Neural cell (in vitro differentiated cells): Measurements from ENCODE around the gene ATN1. TPM values are rescaled to one million over a fixed set of nuclear protein-coding genes. Genes with fewer than 3 reads are reported as not detected.

Experiments used
- H2AFZ ChIP-seq: fragments of 200-600, 300-800 bp; sonication (generic), shearing (Covaris generic); 2 replicates; pipeline ENCODE4 v1.6.0; 2014; ENCODE audit warnings: low read depth, mild to moderate bottlenecking, antibody characterized with exemption, low read length, moderate library complexity
- H3F3A ChIP-seq: fragments of 200-600 bp; shearing (Covaris generic); 2 replicates; pipeline ENCODE4 v1.6.1; 2016; ENCODE audit warnings: mild to moderate bottlenecking, moderate library complexity, mixed read lengths, antibody characterized with exemption, low read length; ENCODE audit not compliant: insufficient read depth, poor library complexity, severe bottlenecking
- H3K27ac ChIP-seq: fragments of 200-600, 300-800 bp; sonication (generic), shearing (Covaris generic); 2 replicates; pipeline ENCODE4 v1.5.1; 2014; ENCODE audit warnings: mild to moderate bottlenecking, low read length, moderate library complexity
- H3K27me3 ChIP-seq: fragments of 300-800, 200-600 bp; sonication (generic), shearing (Covaris generic); 2 replicates; pipeline ENCODE4 v1.6.0; 2014; ENCODE audit warnings: mild to moderate bottlenecking, low read depth, low read length, moderate library complexity; ENCODE audit not compliant: insufficient read depth
- H3K36me3 ChIP-seq: fragments of 300-800, 200-600 bp; sonication (generic), shearing (Covaris generic); 2 replicates; pipeline ENCODE4 v1.5.1; 2014; ENCODE audit warnings: mild to moderate bottlenecking, antibody characterized with exemption, low read length, moderate library complexity; ENCODE audit not compliant: insufficient read depth
- H3K4me2 ChIP-seq: fragments of 300-800, 200-600 bp; sonication (generic), shearing (Covaris generic); 2 replicates; pipeline ENCODE4 v1.6.0; 2014; ENCODE audit warnings: mild to moderate bottlenecking, low read length
- H3K4me3 ChIP-seq: fragments of 300-800, 200-600 bp; sonication (generic), shearing (Covaris generic); 2 replicates; pipeline ENCODE4 v1.5.1; 2014; ENCODE audit warnings: mild to moderate bottlenecking, low read length, moderate library complexity
- H3K79me2 ChIP-seq: fragments of 200-600 bp; shearing (Covaris generic); replicated peaks from 2 replicates; pipeline ENCODE4 v1.6.0; 2014; ENCODE audit warnings: mild to moderate bottlenecking, low read length, moderate library complexity; ENCODE audit not compliant: insufficient read depth
- H3K9ac ChIP-seq: fragments of 300-800, 200-600 bp; sonication (generic), shearing (Covaris generic); 2 replicates; pipeline ENCODE4 v1.6.1; 2016; ENCODE audit warnings: mild to moderate bottlenecking, low read length, mixed read lengths
- H3K9me2 ChIP-seq: fragments of 200-600 bp; shearing (Covaris generic); 2 replicates; pipeline ENCODE4 v1.6.1; 2016; ENCODE audit warnings: mild to moderate bottlenecking, low read length, mixed read lengths; ENCODE audit not compliant: insufficient read depth
- H3K9me3 ChIP-seq: fragments of 200-600, 300-800 bp; sonication (generic), shearing (Covaris generic); 2 replicates; pipeline ENCODE4 v1.6.1; 2016; ENCODE audit warnings: mild to moderate bottlenecking, mixed run types, low read length, moderate library complexity, mixed read lengths
- H4K20me1 ChIP-seq: fragments of 200-600 bp; shearing (Covaris generic); 2 replicates; pipeline ENCODE4 v1.6.1; 2016; ENCODE audit warnings: mild to moderate bottlenecking, mixed run types; ENCODE audit not compliant: insufficient read depth
- EP300 ChIP-seq: fragments of 450-650 bp; conservative IDR thresholded peaks from 2 replicates; pipeline ENCODE4 v1.6.1; 2014; ENCODE audit warnings: antibody characterized with exemption, mild to moderate bottlenecking, moderate library complexity; ENCODE audit not compliant: poor library complexity, severe bottlenecking
- EZH2 ChIP-seq: fragments of 200-600, 300-800 bp; shearing (Covaris generic), sonication (generic); IDR thresholded peaks from 2 replicates; pipeline ENCODE4 v1.6.1; 2014; ENCODE audit warnings: antibody characterized with exemption, low read length, borderline replicate concordance, mild to moderate bottlenecking; ENCODE audit not compliant: insufficient read depth, poor library complexity, severe bottlenecking
- MXI1 ChIP-seq: fragments of 450-650 bp; conservative IDR thresholded peaks from 2 replicates; pipeline ENCODE4 v1.6.1; 2014; ENCODE audit warnings: antibody characterized with exemption, mild to moderate bottlenecking; ENCODE audit not compliant: poor library complexity, severe bottlenecking
- POLR2AphosphoS5 ChIP-seq: IDR thresholded peaks from 2 replicates; pipeline ENCODE4 v1.6.1; 2012
- RAD21 ChIP-seq: fragments of 450-650 bp; conservative IDR thresholded peaks from 2 replicates; pipeline ENCODE4 v1.6.1; 2014; ENCODE audit warnings: antibody characterized with exemption, mild to moderate bottlenecking, moderate library complexity
- SMC3 ChIP-seq: fragments of 450-650 bp; conservative IDR thresholded peaks from 2 replicates; pipeline ENCODE4 v1.6.1; 2014; ENCODE audit warnings: antibody characterized with exemption, mild to moderate bottlenecking, moderate library complexity; ENCODE audit not compliant: poor library complexity
- TAF1 ChIP-seq: IDR thresholded peaks from 2 replicates; pipeline ENCODE4 v1.6.1; 2012; ENCODE audit warnings: low read depth
- polyA plus RNA-seq: library from polyadenylated mRNA; depleted of rRNA; stranded (reverse); fragments of >200 nt; gene quantifications from 2 replicates; pipeline ENCODE4 v1.2.3, GENCODE V29; 2014
- TF ChIP-seq, protein P1 (sequence below): fragments of 450-650 bp; IDR thresholded peaks from 2 replicates; pipeline ENCODE4 v1.5.1; 2014; ENCODE audit warnings: antibody characterized with exemption, mild to moderate bottlenecking, moderate library complexity; ENCODE audit not compliant: poor library complexity, severe bottlenecking
- TF ChIP-seq, protein P2 (sequence below): IDR thresholded peaks from 2 replicates; pipeline ENCODE4 v1.6.1; 2012; ENCODE audit warnings: borderline replicate concordance

Gene ATN1
- polyA plus RNA-seq, 1 donor from 2014 or later: 9.2 TPM

DNA sequence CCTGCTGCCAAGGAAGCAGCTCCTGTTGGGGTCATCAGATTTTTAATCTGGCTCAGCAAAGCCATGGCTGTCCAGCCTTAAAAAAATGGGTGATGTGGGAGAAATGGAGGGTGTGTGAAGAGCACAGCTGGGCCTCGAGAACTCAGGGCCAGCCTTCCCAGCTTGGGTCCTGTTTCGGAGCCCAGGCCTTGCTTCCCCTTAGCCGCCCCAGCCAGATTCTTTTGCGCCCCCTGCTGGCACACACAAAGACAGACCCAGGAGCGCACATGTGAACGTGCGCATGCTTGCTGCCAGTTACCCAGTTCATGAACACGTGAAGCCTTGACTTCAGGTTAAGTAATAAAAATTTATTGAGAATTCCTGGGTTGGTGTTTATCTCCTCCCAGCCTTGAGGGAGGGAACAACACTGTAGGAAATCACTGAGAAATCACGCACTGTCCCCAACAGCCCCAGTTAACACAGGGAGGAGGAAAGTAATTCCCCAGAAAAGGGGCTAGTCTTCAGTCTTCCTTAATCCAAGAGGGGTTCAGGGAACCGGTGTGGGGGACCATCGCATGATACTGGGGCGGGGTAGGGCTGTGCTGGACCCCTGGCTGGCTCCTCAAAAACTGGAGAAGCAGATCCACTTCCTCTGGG lies 37.4 kb downstream of the ATN1 start:
- TF ChIP-seq MXI1 (peak; percentile 84), SMC3 (peak; percentile 90), POLR2AphosphoS5 (no peak), EZH2 (no peak), RAD21 (peak; percentile 71)
- TF ChIP-seq, protein P1, sequence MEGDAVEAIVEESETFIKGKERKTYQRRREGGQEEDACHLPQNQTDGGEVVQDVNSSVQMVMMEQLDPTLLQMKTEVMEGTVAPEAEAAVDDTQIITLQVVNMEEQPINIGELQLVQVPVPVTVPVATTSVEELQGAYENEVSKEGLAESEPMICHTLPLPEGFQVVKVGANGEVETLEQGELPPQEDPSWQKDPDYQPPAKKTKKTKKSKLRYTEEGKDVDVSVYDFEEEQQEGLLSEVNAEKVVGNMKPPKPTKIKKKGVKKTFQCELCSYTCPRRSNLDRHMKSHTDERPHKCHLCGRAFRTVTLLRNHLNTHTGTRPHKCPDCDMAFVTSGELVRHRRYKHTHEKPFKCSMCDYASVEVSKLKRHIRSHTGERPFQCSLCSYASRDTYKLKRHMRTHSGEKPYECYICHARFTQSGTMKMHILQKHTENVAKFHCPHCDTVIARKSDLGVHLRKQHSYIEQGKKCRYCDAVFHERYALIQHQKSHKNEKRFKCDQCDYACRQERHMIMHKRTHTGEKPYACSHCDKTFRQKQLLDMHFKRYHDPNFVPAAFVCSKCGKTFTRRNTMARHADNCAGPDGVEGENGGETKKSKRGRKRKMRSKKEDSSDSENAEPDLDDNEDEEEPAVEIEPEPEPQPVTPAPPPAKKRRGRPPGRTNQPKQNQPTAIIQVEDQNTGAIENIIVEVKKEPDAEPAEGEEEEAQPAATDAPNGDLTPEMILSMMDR: peak; percentile 81
- TF ChIP-seq, protein P2, sequence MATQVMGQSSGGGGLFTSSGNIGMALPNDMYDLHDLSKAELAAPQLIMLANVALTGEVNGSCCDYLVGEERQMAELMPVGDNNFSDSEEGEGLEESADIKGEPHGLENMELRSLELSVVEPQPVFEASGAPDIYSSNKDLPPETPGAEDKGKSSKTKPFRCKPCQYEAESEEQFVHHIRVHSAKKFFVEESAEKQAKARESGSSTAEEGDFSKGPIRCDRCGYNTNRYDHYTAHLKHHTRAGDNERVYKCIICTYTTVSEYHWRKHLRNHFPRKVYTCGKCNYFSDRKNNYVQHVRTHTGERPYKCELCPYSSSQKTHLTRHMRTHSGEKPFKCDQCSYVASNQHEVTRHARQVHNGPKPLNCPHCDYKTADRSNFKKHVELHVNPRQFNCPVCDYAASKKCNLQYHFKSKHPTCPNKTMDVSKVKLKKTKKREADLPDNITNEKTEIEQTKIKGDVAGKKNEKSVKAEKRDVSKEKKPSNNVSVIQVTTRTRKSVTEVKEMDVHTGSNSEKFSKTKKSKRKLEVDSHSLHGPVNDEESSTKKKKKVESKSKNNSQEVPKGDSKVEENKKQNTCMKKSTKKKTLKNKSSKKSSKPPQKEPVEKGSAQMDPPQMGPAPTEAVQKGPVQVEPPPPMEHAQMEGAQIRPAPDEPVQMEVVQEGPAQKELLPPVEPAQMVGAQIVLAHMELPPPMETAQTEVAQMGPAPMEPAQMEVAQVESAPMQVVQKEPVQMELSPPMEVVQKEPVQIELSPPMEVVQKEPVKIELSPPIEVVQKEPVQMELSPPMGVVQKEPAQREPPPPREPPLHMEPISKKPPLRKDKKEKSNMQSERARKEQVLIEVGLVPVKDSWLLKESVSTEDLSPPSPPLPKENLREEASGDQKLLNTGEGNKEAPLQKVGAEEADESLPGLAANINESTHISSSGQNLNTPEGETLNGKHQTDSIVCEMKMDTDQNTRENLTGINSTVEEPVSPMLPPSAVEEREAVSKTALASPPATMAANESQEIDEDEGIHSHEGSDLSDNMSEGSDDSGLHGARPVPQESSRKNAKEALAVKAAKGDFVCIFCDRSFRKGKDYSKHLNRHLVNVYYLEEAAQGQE: no peak
- Histone ChIP-seq H3K79me2 (peaks cover 13% of the 10 kb centered on the region), H3K4me3 (no peak overlapping the region), H4K20me1 (no peaks in the 10 kb centered on the region), H3K4me2 (no peak overlapping the region), H3K9me2 (no peaks in the 10 kb centered on the region), H3K27ac (no peak overlapping the region), H2AFZ (no peak overlapping the region), H3K36me3 (no peaks in the 10 kb centered on the region), H3K9ac (no peak overlapping the region), H3K27me3 (no peaks in the 10 kb centered on the region), H3K9me3 (no peaks in the 10 kb centered on the region), H3F3A (no peaks in the 10 kb centered on the region)

DNA sequence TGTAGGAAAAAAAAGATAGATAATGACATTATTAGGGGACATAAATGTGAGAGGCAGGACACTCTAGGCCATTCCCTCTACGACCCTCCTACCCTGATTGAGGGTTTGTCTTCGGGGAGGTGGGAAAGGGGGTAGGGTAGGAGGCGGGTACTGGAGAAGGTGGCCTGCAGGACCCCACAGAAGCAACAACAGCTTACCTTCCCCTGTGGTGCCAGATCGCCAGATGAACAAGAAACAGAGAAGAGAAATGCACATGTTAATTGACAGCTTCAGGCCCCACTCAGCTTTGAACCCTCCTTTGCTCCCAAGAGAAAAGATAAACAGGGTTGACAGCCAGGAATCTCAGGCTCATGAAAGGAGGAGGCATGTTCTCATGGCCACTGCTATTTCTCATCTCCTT lies 38.0 kb downstream of the ATN1 start:
- Histone ChIP-seq H3K36me3 (no peaks in the 10 kb centered on the region), H3K79me2 (peaks cover 15% of the 10 kb centered on the region), H3K9me3 (no peaks in the 10 kb centered on the region), H3K4me3 (no peak overlapping the region), H3K27me3 (no peaks in the 10 kb centered on the region), H2AFZ (no peak overlapping the region), H3K9me2 (no peaks in the 10 kb centered on the region), H3K9ac (no peak overlapping the region), H3K27ac (no peak overlapping the region), H4K20me1 (no peaks in the 10 kb centered on the region), H3K4me2 (no peak overlapping the region), H3F3A (no peaks in the 10 kb centered on the region)
- no peak for TF ChIP-seq EZH2
- no peak for TF ChIP-seq RAD21
- no peak for TF ChIP-seq EP300
- TF ChIP-seq SMC3: no peak
- TF ChIP-seq POLR2AphosphoS5: no peak
- TF ChIP-seq, protein P2: no peak
- TF ChIP-seq, protein P1: no peak
- no peak for TF ChIP-seq MXI1
- TF ChIP-seq TAF1: no peak
